Measurements from ENCODE around the gene AP2B1.

Gene AP2B1

DNA sequence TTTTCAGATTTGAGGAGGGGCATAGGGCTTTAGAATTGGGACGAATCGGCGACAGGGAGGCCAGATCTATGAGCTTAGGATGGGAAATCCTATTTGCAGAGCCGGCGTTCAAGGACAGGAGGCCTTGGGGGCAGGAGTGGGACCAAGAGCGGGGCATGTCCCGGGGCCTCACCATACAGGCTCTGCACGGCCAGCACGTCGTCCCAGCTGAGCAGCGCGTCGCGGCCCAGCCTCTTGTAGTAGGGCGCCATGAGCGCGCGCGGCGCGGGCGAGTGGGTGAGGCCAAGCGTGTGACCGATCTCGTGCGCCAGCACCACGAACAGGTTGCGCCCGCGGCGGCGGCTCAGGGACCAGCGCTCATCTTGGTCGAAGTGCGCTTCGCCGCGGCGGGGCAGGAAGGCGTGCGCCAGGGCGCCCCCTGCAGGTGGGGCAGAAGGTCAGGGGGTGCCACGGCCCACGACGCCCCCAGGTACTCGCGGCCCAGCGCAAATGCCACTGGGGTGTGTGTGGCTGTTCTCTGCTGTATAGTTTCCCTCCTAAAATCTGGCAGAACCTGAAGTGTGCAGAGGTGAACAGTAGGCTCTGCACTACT, 182.9 kb downstream of the AP2B1 start:
- no peak for DNase-seq (ENCODE audit: low read depth, low spot score)

DNA sequence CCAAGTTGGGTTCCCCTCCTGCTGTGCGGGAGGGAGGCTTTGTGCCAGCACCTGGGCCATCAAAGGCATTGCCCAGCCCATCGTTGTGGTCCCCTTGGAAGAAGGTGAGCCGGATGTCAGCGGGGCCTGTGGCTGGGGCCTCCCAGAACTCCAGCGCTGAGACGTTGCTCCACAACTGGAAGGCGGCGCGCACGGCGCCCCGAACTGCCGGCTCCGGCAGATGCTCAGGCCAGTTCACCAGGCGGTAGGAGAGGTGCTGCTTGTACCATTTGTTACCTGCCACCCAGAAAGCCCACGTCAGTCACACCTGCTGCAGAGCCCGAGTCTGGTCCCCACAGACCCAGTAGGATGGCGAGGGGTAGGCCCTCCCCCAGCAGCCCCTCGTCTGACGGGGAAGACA, 186.0 kb downstream of the AP2B1 start:
- DNase-seq (ENCODE audit: low read depth, low spot score), result no peak

DNA sequence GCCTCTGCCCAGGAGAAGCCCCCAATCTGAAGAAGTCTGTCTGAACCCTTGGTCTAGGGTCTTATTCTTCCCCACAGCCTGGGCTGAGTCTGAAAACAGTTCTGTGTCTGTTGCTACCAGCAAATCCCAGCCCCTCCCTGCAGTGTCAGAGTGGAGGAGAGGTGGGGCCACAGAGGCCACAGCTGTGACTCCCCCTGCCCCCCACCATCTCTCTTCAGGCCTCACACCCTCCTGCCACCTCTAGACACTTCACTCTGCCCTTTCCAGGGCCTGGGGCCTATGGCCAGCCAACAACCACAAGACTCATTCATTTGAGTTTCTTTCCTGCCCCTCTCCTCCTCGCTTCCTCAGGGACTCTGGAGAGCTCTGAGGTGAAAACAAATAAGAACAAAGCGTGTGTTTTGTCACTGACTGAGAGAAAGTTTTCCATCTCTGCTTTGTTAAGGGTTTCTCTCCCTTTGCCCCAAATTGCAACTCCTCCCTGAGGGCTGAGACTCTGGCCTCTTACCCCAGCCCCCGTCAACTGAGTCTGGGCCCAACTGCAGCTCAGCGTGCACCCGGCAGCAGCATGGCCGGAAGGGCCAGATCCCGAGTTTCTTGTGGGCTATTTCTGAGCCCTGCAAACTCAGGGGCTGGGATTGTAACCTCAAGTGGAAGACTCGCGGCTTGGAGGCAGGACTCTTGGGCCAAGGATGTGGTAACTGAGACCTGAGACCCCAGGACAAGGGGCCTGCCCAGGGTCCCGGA, 186.7 kb downstream of the AP2B1 start:
- DNase-seq (ENCODE audit: low read depth, low spot score), result no peak

DNA sequence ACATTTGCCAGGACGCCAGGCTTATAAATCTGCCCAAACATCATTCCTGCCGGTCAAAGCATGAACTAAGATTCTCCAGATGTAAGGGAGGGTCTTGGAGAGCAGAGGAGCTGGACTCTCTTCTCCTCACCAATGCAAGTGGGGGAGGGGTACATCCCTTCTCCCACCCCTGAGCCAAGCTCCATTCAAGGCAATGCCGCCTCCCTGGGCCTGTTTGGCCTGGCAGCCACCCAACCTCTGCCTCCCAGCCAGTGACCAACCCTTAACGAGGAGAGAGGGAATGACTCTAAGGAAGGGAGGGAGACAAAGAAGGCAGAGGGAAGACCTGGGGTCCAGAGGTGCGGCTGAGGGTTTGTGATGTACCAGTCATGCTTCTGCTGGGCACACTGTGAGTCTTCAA, 187.4 kb downstream of the AP2B1 start:
- no peak for DNase-seq (ENCODE audit: low read depth, low spot score)

DNA sequence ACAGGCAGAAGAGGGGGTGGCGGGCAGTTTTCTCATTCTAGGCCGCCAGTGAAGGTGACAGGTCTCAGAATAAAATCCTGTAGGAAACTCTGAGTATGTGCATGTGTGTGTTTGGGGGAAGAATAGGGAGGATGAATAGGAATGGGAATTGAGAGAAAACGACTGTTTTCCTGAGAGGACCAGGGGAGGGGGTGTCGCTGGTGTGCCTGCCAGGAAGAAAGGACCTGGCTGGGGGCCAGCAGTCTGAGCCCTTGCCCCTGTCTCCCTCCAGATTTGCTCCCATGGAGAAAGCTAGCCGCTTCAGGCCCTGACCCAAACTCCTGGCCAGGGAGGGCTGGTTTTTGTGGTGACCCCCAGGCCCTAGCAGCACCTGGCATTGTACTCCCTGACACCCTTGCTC, 187.9 kb downstream of the AP2B1 start:
- DNase-seq (ENCODE audit: low read depth, low spot score), result no peak

DNA sequence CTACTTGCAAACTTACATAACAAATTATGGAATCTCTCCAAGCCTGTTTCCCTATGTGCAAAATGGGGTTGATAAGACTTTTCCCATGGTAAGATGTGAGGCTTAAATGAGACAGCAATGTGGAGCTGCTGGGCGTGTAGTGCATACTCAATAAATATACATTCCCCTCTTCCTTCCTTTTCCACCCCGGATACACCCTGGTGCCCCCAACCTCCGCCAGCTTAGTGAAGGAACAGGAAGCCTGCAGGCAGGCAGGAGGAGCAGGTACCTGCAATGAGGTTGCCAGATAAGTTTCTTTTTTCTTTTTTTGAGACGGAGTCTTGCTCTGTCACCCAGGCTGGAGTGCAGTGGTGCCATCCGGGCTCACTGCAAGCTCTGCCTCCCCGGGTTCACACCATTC, 188.5 kb downstream of the AP2B1 start:
- DNase-seq (ENCODE audit: low read depth, low spot score), result no peak
